ENCODE data around the gene DRAP1. TPM values are rescaled to one million over a fixed set of nuclear protein-coding genes. Genes with fewer than 3 reads are reported as not detected.

DRAP1 gene
- polyA plus RNA-seq, 2 of the 4 experiments (the other 2 are of a cell fraction) = 73.7 to 143 TPM

DNA sequence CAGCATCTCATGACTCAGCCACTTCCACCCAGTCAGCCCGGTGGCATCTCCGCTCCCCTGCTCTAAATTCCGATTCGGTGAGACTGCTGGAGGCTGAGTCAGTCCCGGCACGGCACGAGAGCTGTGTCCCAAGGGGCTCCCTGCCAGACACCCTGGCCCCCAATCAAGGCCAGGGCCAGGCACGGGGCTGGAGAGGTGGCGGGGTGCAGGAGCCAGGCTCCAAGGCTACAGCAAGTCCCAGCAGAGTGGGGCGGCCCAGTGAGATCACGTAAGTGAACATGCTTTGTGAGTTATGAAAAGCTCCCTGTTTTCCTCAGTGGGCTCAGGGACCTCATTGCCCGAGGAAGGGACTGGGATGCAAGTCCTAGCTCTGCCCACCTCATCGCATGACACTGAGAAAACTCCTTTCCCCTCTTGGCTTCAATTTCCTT, 3.4 kb upstream of the DRAP1 start (continued):
- peak; percentile 30; the same call in 1 of the 2 replicates for TF ChIP-seq FOXS1 (CRISPR knock-in tag; IDR thresholded peaks at IDR 0.05)
- no peak for TF ChIP-seq ESRRA (IDR thresholded peaks at IDR 0.05; ENCODE audit: borderline replicate concordance, low read length)
- TF ChIP-seq, protein P1, sequence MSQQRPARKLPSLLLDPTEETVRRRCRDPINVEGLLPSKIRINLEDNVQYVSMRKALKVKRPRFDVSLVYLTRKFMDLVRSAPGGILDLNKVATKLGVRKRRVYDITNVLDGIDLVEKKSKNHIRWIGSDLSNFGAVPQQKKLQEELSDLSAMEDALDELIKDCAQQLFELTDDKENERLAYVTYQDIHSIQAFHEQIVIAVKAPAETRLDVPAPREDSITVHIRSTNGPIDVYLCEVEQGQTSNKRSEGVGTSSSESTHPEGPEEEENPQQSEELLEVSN (IDR thresholded peaks at IDR 0.05; ENCODE audit: borderline replicate concordance, low read depth) = peak; percentile 29; the same call in 1 of the 2 replicates
- TF ChIP-seq RNF2 (IDR thresholded peaks at IDR 0.05; ENCODE audit: borderline replicate concordance, low read depth) = no peak
- no peak for TF ChIP-seq SREBF2 (IDR thresholded peaks at IDR 0.05)
- TF ChIP-seq NR3C1 (IDR thresholded peaks at IDR 0.05) = no peak

GRCh38 chr11:65916391-65916790, 2.8 kb upstream of the DRAP1 start:
- ChIA-PET CTCF (interaction anchor here (1.7 to 31.6 kb wide), 3 partner anchors 10 to 72 kb away, joined by 4 to 618 read pairs (median 10); partner anchors contain the start of genes CCDC85B, FIBP and FOSL1), POLR2A (interaction anchor here (1.1 to 1.9 kb wide), 5 partner anchors 16 to 58 kb away, joined by 5 to 43 read pairs (median 10); partner anchors contain the start of genes CCDC85B, FIBP, FOSL1 and MUS81)
- no peak for DNase-seq (ENCODE audit: low read depth in 1 of 2, low spot score in 1 of 2)
- Histone ChIP-seq H3K4me3 (peak overlapping the region; percentile 9; the same call in 1 of the 3 replicates), H3K4me1 (peaks cover 72% of the 10 kb centered on the region), H3K27ac (peak overlapping the region; percentile 93 to 100), H3K9me3 (no peaks in the 10 kb centered on the region), H3K4me2 (peak overlapping the region; percentile 98)
- TF ChIP-seq, protein P2, sequence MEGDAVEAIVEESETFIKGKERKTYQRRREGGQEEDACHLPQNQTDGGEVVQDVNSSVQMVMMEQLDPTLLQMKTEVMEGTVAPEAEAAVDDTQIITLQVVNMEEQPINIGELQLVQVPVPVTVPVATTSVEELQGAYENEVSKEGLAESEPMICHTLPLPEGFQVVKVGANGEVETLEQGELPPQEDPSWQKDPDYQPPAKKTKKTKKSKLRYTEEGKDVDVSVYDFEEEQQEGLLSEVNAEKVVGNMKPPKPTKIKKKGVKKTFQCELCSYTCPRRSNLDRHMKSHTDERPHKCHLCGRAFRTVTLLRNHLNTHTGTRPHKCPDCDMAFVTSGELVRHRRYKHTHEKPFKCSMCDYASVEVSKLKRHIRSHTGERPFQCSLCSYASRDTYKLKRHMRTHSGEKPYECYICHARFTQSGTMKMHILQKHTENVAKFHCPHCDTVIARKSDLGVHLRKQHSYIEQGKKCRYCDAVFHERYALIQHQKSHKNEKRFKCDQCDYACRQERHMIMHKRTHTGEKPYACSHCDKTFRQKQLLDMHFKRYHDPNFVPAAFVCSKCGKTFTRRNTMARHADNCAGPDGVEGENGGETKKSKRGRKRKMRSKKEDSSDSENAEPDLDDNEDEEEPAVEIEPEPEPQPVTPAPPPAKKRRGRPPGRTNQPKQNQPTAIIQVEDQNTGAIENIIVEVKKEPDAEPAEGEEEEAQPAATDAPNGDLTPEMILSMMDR (IDR thresholded peaks at IDR 0.05) = no peak
- no peak for TF ChIP-seq CHD2 (IDR thresholded peaks at IDR 0.05; ENCODE audit: low read length, partially characterized antibody)
- peak; percentile 41; the same call in 1 of the 2 replicates for TF ChIP-seq ZNF302 (CRISPR knock-in tag; IDR thresholded peaks at IDR 0.05)
- TF ChIP-seq, protein P3, sequence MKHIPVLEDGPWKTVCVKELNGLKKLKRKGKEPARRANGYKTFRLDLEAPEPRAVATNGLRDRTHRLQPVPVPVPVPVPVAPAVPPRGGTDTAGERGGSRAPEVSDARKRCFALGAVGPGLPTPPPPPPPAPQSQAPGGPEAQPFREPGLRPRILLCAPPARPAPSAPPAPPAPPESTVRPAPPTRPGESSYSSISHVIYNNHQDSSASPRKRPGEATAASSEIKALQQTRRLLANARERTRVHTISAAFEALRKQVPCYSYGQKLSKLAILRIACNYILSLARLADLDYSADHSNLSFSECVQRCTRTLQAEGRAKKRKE (CRISPR knock-in tag; IDR thresholded peaks at IDR 0.05; ENCODE audit: low read depth) = peak; percentile 55; the same call in 1 of the 2 replicates
- no peak for FAIRE-seq
- 49% methylated on average over 7 of the region's 7 CpGs for WGBS (ENCODE audit: missing lambda C conversion rate)
- ATAC-seq = no peak

DNA sequence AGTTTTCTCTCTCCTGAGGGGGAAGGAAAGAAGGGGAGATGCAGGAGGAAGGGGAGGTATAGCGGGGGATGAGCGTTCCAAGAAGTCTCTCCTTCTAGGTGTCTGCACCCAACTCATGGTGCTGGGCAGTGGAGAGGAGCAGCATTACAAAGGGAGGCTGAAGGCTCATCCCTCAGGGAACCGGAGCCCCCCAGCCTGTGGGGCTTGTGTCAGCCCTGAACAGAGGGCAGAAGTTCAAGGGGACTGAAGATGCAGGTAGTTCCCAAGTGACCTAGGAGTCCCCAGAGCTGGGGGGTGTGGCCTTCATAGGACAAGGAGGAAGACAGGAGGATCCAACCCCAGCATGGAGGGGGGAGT, 2.2 kb upstream of the DRAP1 start:
- FAIRE-seq (no peak), DNase-seq (ENCODE audit: low read depth in 1 of 2, low spot score in 1 of 2) (no peak), ATAC-seq (no peak)
- 77% methylated on average over 3 of the region's 3 CpGs for WGBS (ENCODE audit: missing lambda C conversion rate)
- Histone ChIP-seq H3K4me3 (no peak overlapping the region), H3K9me3 (no peaks in the 10 kb centered on the region), H3K27ac (peak overlapping the region; percentile 93 to 100), H3K4me2 (peak overlapping the region; percentile 98), H3K4me1 (peaks cover 65% of the 10 kb centered on the region)
- CTCF ChIA-PET = interaction anchor here (31.6 kb wide), 1 partner anchor 23 kb away, joined by 618 read pairs; the partner anchor contains the start of genes CCDC85B, FIBP and FOSL1
- POLR2A ChIA-PET = interaction anchor here (0.6 to 1.9 kb wide), 2 partner anchors 28 to 29 kb away, joined by 8 to 10 read pairs; partner anchors contain the start of gene FIBP
- no peak for TF ChIP-seq KDM5A (IDR thresholded peaks at IDR 0.05)
- TF ChIP-seq KDM1A (IDR thresholded peaks at IDR 0.05; ENCODE audit: low read depth) = no peak
- TF ChIP-seq MYC (IDR thresholded peaks at IDR 0.05; ENCODE audit: borderline replicate concordance, low read length) = no peak
- TF ChIP-seq SREBF2 (IDR thresholded peaks at IDR 0.05) = no peak
- no peak for TF ChIP-seq BHLHE40 (IDR thresholded peaks at IDR 0.05; ENCODE audit: low read depth, low read length)
- no peak for TF ChIP-seq POLR2A (IDR thresholded peaks at IDR 0.05; ENCODE audit: low read length)
- no peak for TF ChIP-seq CBX8 (IDR thresholded peaks at IDR 0.05)
- TF ChIP-seq POLR2AphosphoS2 (conservative IDR thresholded peaks at IDR 0.05; ENCODE audit: low read length) = 0 out of 2 replicates have a peak, but pooled peaks have one; percentile 1
- no peak for TF ChIP-seq RNF2 (IDR thresholded peaks at IDR 0.05; ENCODE audit: borderline replicate concordance, low read depth)

Measured in A549 (cell line).